GM12878 (cell line): ENCODE results near the gene SYTL2. TPM values are rescaled to one million over a fixed set of nuclear protein-coding genes. Genes with fewer than 3 reads are reported as not detected.

Experiments used
- ATAC-seq: fragments of 200-7000 bp; cut with Tn5 transposase; 3 replicates; pipeline ENCODE4 v1.9.1; 2020; ENCODE audit warnings: mild to moderate bottlenecking, moderate library complexity
- BruUV-seq: library from RNA; stranded (reverse); fragments of 400-500 nt; replicated peaks from 2 replicates; lab custom pipeline; 2021; lab: Mats Ljungman, UMichigan
- CTCF ChIA-PET: fragments of 300-600 bp; sonication (Branson Sonifier 250); formaldehyde crosslinking; extraction: SDS; loops from one replicate; lab custom pipeline; 2021; ENCODE audit warnings: inconsistent platforms; lab: Yijun Ruan, JAX
- POLR2A ChIA-PET: fragments of 350-600 bp; formaldehyde crosslinking; extraction: SDS; loops from one replicate; lab custom pipeline; 2021; ENCODE audit warnings: inconsistent platforms; lab: Charles Lee
- RAD21 ChIA-PET: fragments of 300-600 bp; sonication (Branson Sonifier 250); formaldehyde crosslinking; loops from one replicate; lab custom pipeline; 2023; ENCODE audit warnings: antibody characterized with exemption; ENCODE audit not compliant: unreplicated experiment; lab: Charles Lee
- SMC1A ChIA-PET: fragments of 300-600 bp; sonication (Branson Sonifier 250); formaldehyde crosslinking; loops from one replicate; lab custom pipeline; 2023; ENCODE audit not compliant: unreplicated experiment, uncharacterized antibody; lab: Charles Lee
- DNase-seq: peaks from one replicate; pipeline ENCODE4 v3.0.0-alpha.2; 2011; ENCODE audit warnings: low read depth, low spot score
- FAIRE-seq: peaks from 3 replicates; lab custom pipeline; 2011; peaks lifted over from hg19 to GRCh38; lab: Jason Lieb, UNC
- H2AFZ ChIP-seq: 2 replicates; pipeline ENCODE4 v1.6.0; 2011; ENCODE audit warnings: low read depth, low read length, control low read depth; ENCODE audit not compliant: control insufficient read depth
- H3K27ac ChIP-seq: 2 replicates; pipeline ENCODE4 v1.5.1; 2011; ENCODE audit warnings: control low read depth; ENCODE audit not compliant: control insufficient read depth, insufficient read depth
- H3K27me3 ChIP-seq, 2 experiments: replicated peaks in 1 of 2; 2 replicates each; pipeline versions ENCODE4 v1.6.0 to v1.6.1; 2011; ENCODE audit warnings: low read length in 1 of 2; ENCODE audit not compliant: control insufficient read depth in 2 of 2, insufficient read depth in 2 of 2
- H3K36me3 ChIP-seq, 2 experiments: 2 replicates each; pipeline ENCODE4 v1.5.1; 2011; ENCODE audit warnings: low read length in 1 of 2; ENCODE audit not compliant: control insufficient read depth in 2 of 2, insufficient read depth in 2 of 2
- H3K4me1 ChIP-seq: 2 replicates; pipeline ENCODE4 v1.6.1; 2011; ENCODE audit warnings: mild to moderate bottlenecking, low read length, moderate library complexity, mixed read lengths; ENCODE audit not compliant: control insufficient read depth, insufficient read depth
- H3K4me2 ChIP-seq: 2 replicates; pipeline ENCODE4 v1.6.0; 2011; ENCODE audit warnings: control low read depth; ENCODE audit not compliant: control insufficient read depth, insufficient read depth
- H3K4me3 ChIP-seq: fragments of 200-600 bp; sonication (generic); 2 replicates; pipeline ENCODE4 v1.5.1; 2016
- H3K79me2 ChIP-seq: 2 replicates; pipeline ENCODE4 v1.6.0; 2011; ENCODE audit warnings: low read length; ENCODE audit not compliant: control insufficient read depth, insufficient read depth
- H3K9ac ChIP-seq: 2 replicates; pipeline ENCODE4 v1.8.0; 2011; ENCODE audit warnings: low read length, control low read depth, mixed read lengths; ENCODE audit not compliant: control insufficient read depth, insufficient read depth
- H3K9me3 ChIP-seq: replicated peaks from 3 replicates; pipeline ENCODE4 v1.5.1; 2011; ENCODE audit warnings: mild to moderate bottlenecking, low read length; ENCODE audit not compliant: control insufficient read depth, insufficient read depth
- H4K20me1 ChIP-seq: 2 replicates; pipeline ENCODE4 v1.6.0; 2011; ENCODE audit not compliant: control insufficient read depth, insufficient read depth
- BCL11A ChIP-seq: IDR thresholded peaks from 2 replicates; pipeline ENCODE4 v1.6.1; 2011; ENCODE audit warnings: low read depth, low read length
- CREM ChIP-seq: IDR thresholded peaks from 2 replicates; pipeline ENCODE4 v1.6.1; 2014; ENCODE audit warnings: antibody characterized with exemption, low read depth
- FOXM1 ChIP-seq: IDR thresholded peaks from 2 replicates; pipeline ENCODE4 v1.6.1; 2012; ENCODE audit warnings: low read depth, mild to moderate bottlenecking, inconsistent platforms, low read length, moderate library complexity
- GATAD2B ChIP-seq: fragments of 450-650 bp; conservative IDR thresholded peaks from 2 replicates; pipeline ENCODE4 v1.6.1; 2017; ENCODE audit warnings: low read depth, mild to moderate bottlenecking, moderate library complexity
- NKRF ChIP-seq: fragments of 450-650 bp; conservative IDR thresholded peaks from 2 replicates; pipeline ENCODE4 v1.6.1; 2017; ENCODE audit warnings: mild to moderate bottlenecking, moderate library complexity
- NR2F1 ChIP-seq: fragments of 450-650 bp; conservative IDR thresholded peaks from 2 replicates; pipeline ENCODE4 v1.6.1; 2017; ENCODE audit warnings: mild to moderate bottlenecking
- PRDM15 ChIP-seq: fragments of 450-650 bp; formaldehyde crosslinking; IDR thresholded peaks from 2 replicates; pipeline ENCODE4 v1.4.0; 2020; ENCODE audit warnings: mild to moderate bottlenecking, moderate library complexity
- RBBP5 ChIP-seq: fragments of 200-600 bp; sonication (generic); conservative IDR thresholded peaks from 2 replicates; pipeline ENCODE4 v1.6.1; 2016
- SUZ12 ChIP-seq: fragments of 200-600 bp; sonication (generic); IDR thresholded peaks from one replicate; pipeline ENCODE4 v1.6.1; 2018; ENCODE audit warnings: antibody characterized with exemption, mild to moderate bottlenecking; ENCODE audit not compliant: unreplicated experiment
- WGBS: methylation state at CpG from one replicate; pipeline ENCODE4 v1.1.6; 2016; ENCODE audit warnings: low lambda C conversion rate; ENCODE audit not compliant: insufficient replicate concordance, insufficient coverage; ENCODE audit errors: missing lambda C conversion rate; 5-methylcytosine and 5-hydroxymethylcytosine counted together
- in situ Hi-C: fragments of 300-500 bp; cut with MboI; formaldehyde crosslinking; loops from 9 replicates; pipeline ENCODE4 v1.14.3; 2018; ENCODE audit warnings: mixed read lengths
- intact Hi-C: fragments of 100-400 bp; cut with micrococcal nuclease; formaldehyde crosslinking; loops from one replicate; pipeline ENCODE4 v1.14.2; 2022; ENCODE audit not compliant: unreplicated experiment
- polyA plus RNA-seq, 11 experiments: library from polyadenylated mRNA; depleted of rRNA in 4 of 11; unstranded in 6 of 11; stranded (reverse) in 5 of 11; fragments of >200 nt; fragmentation: Nextera tagmentation in 4 of 11; fragmentation: Illumina TruSeq in 1 of 11; extraction: Ambion mirVana in 4 of 11; extraction: Trizol in 1 of 11; gene quantifications; 1 replicate in 1 of 11; 2 replicates in 10 of 11; pipeline versions ENCODE4 v1.2.1 to v1.2.3, GENCODE V29; 2011 to 2016; ENCODE audit warnings: inconsistent platforms in 2 of 11, missing spikeins in 2 of 11, low read depth in 1 of 11
- total RNA-seq, 4 experiments: library from RNA; depleted of rRNA in 3 of 4; stranded (reverse); fragments of >200 nt in 3 of 4; fragmentation: Illumina TruSeq in 1 of 4; extraction: Trizol in 1 of 4; gene quantifications; 2 replicates each; pipeline versions ENCODE4 v1.2.1 to v1.2.3, GENCODE V29; 2013 to 2021

The SYTL2 gene
- total and polyA plus RNA-seq, 10 of the 15 experiments (the other 5 are each of a cell fraction or from before 2014, with no cell fraction given): 0.02 to 1.4 (median 0.31) TPM; not detected in 2

- no TSS peak for BruUV-seq
- Histone ChIP-seq H3K36me3 (no peaks in the 10 kb centered on the region), H3K4me1 (no peaks in the 10 kb centered on the region), H3K27me3 (no peaks in the 10 kb centered on the region; a peak in 2 of 4 replicates), H3K4me3 (no peak overlapping the region), H2AFZ (no peak overlapping the region), H4K20me1 (no peaks in the 10 kb centered on the region), H3K9me3 (no peaks in the 10 kb centered on the region), H3K79me2 (no peaks in the 10 kb centered on the region), H3K27ac (no peak overlapping the region), H3K4me2 (no peak overlapping the region), H3K9ac (no peak overlapping the region)
- ChIA-PET RAD21 (no interaction called here), CTCF (no interaction called here), SMC1A (no interaction called here), POLR2A (no interaction called here)
- TF ChIP-seq SUZ12 (no peak), FOXM1 (no peak), NKRF (no peak), PRDM15 (no peak), GATAD2B (no peak), RBBP5 (no peak), CREM (no peak), NR2F1 (no peak), BCL11A (no peak)
- in situ Hi-C loops (loop anchor here (10.0 kb wide), 1 partner anchor 229 kb away; no protein-coding TSS in a partner anchor), intact Hi-C loops (no loop called here)
- ATAC-seq: peak; percentile 27; the same call in 2 of the 3 replicates
- no peak for DNase-seq
- WGBS: 5% methylated on average over 2 of the region's 2 CpGs
- FAIRE-seq: no peak
Observed at GRCh38 chr11:85823816-85824215, 12.9 kb upstream of the SYTL2 start.
